ENCODE data around the gene RIMOC1.
"Not testable (repeated sequence)": the region's sequence is repeated elsewhere in the genome, so short reads cannot be mapped to it uniquely, and the experiment has no call there.

Gene RIMOC1

DNA sequence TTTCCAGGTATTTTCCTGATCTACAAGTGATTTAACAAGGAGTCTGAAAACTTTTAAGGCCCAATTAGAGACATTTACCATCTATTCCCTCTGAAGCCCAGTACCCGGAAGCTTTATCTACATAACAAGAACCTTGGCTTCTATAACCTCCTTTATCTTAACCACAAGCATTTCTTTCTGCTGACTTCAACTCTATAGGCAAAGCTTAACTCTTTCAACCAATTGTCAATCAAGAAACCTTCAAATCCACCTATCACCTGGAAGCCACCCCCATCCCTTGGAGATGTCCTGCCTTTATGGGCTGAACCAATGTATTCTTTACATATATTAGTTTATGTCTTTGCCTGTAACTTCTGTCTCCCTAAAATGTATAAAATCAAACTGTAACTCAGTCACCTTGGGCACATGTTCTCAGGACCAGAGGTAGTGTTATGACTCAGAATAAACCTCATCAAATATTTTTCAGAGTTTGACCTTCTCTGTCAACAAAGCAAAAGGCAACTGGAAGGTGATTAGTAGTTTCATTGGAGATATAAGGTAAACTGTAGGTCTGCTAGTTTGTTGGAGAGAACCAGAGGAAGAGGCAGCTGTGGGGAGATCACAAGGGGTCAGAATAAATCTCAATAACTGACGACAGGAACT, 13.0 kb upstream of the RIMOC1 start:
- DNase-seq (ENCODE audit: low spot score), result no peak

GRCh38 chr5:41892031-41892430, 12.1 kb upstream of the RIMOC1 start:
- DNase-seq (ENCODE audit: low spot score), result no peak

- DNase-seq (ENCODE audit: low spot score), result no peak
These were observed 10.9 kb upstream of the RIMOC1 start for GRCh38 chr5:41893074-41893851.

- DNase-seq (ENCODE audit: low spot score), result no peak
These were observed 7.9 kb upstream of the RIMOC1 start for GRCh38 chr5:41896230-41896629.

- peak; percentile 1 for DNase-seq (ENCODE audit: low spot score)
These were observed 707 bp upstream of the RIMOC1 start for GRCh38 chr5:41903382-41903891.

DNA sequence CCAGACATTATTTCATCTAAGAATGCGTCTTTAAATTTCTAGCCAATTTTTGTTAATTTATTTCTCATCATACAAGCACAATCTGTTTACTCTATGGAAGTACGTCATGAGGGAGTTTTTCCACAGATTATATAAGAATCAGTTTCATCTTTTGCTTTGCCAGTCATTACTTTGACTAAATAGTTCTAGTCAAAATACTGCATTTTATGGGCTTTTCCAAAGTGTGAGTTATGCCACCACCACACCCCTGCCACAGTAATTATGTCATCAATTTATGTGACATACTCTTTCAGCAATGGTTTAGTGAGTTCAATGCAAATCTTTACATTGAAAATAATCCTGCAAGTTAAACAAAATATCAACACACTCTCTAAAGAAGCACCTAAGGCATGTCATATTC, 2.0 kb downstream of the RIMOC1 start:
- DNase-seq (ENCODE audit: low spot score), result no peak

DNA sequence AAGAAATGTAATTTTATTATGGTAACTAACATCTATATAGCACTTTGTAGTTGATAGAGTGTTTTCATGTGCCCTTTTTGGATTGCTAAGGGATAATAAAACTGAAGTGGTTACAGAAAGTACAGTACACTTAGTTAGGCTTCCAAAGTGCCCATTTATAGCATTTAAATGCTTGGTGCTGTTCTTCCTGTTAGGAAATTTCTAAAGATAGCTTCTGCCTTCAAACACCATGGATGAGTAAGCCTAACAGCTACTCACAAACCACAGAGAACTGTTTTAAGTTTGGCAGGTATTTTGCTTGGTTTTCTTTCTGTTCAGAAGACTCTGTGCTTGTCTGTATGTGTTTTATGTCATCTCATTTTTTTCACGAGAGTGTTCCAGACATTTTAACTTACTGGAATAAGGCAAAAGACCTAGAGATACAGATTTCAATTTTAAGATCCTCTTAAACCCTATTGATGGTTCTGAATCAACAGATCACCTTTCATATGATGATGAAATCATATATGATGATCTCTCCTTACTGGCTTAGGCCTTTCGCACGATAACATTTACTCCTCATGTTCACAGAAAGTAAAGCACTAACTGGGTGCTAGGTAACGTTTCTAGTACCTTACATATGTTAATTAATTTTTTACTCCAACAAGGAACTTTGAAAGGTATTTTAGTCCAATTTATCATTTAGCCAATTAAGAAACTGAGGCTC, 4.4 kb downstream of the RIMOC1 start:
- no peak for DNase-seq (ENCODE audit: low spot score)

DNA sequence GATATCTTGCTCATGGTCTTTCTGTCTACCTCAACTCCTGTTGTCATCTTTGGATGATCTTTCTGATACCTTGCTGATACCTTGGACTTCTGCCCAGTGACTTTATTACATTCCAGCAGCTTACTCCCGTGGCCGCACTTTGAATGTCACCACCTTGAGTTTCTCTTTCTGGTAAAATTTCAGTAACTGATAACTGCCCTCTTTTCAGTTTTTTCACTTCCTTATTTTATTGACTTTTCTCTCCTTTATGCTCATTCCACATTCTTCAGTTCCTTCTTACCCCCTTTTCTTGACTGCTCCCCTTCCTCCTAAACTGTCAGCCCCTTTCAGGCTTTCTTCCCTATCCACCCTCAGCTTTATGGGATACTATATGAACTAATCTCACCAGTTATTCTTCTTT, 14.0 kb downstream of the RIMOC1 start:
- no peak for DNase-seq (ENCODE audit: low spot score)

DNA sequence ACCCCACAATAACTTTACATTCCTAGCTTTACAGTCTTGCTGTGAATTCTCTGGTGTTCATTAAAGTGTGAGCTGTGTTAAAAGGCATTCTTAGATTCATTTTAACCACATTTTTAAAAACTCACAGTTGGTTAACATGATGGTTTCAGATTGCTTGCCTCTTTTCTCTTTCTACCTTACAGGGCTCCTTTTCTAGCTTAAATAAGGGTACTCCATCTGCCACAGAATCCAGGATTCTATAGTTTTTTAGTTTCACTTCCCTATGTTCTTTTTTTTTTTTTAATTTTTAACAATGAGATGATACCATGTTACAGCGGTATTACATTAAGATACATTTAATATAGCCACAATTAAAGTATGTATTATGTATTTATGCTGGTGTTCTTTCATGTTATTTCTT, 17.0 kb downstream of the RIMOC1 start:
- DNase-seq (ENCODE audit: low spot score), result no peak

DNA sequence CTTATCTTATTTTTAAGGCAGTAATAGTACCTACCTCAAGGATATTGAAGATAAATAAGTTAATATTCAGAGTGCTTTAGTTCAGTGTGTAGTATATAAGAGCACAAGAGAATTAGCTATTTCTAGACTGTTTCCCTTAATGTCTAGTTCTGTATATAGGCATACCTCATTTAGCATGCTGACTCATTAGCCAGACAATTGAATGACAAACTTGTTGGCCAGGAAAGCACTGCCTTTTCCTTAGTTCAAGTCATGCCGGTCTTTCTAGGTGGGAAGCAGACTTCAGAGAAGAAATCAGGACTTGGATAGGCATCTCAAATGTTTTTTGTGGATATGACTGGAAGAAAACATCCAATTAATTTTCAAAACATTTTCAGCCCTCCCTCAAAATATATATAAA, 17.7 kb downstream of the RIMOC1 start:
- no peak for DNase-seq (ENCODE audit: low spot score)

DNA sequence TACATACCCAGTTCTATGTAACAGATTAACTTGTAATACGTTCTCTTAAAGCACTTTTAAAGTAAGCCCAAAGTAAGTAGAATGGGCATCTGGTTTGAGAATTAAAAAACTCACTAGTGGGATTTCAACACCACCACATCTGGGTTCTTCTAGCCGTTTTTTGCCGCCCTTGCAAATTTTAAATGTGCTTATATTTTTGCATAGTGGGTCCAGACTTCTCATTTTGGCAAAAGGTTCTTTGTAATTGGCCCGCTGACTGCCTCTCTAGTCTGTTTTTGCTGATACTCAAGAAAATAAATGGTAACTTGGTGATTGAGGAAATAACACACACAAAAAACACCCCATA, 20.4 kb downstream of the RIMOC1 start:
- no peak for DNase-seq (ENCODE audit: low spot score)

- DNase-seq (ENCODE audit: low spot score), result peak; percentile 69
These were observed 20.9 kb downstream of the RIMOC1 start, which contains the start of gene FBXO4 for GRCh38 chr5:41924872-41925554. FBXO4 (plus strand) TSS chr5:41925281; CDS start chr5:41925310, 29 bp downstream.

DNA sequence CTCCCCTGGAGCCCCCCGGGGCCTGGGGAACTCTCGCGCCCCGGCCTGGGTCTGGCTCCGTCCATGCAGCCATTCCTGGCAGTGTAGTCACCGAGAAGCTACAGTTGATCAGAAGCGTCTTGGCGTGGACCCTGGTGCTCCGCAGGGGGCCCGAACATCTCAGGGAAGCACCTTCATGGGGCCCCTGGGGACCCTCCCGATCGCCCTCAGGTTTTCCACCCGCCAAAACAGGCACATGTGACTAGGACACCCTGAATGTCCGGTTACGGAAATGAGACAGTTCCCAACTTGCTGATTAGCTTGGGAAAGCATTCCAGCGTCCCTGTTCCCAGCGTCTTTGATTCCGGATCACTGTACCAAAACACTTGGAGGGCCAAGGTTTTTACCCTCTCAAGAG, 21.4 kb downstream of the RIMOC1 start:
- DNase-seq (ENCODE audit: low spot score), result peak; percentile 26

DNA sequence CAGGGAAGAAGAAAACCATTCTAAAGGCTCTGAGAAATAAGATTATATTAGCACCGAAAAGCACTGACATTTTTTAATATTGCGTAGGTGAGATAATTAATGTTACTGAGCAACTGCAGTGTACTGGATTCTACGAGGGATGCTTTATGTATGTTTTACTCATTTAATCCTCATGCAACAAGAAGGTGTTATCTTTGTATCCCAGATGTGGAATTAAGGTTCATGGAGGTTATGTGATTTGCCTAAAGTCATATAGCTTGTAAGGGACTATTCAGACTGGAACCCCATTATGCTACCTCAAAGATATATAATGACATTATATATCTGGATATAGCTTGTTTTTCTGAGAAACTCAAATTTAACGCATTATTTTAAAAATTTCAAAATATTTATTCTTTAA, 23.5 kb downstream of the RIMOC1 start:
- no peak for DNase-seq (ENCODE audit: low spot score)

DNA sequence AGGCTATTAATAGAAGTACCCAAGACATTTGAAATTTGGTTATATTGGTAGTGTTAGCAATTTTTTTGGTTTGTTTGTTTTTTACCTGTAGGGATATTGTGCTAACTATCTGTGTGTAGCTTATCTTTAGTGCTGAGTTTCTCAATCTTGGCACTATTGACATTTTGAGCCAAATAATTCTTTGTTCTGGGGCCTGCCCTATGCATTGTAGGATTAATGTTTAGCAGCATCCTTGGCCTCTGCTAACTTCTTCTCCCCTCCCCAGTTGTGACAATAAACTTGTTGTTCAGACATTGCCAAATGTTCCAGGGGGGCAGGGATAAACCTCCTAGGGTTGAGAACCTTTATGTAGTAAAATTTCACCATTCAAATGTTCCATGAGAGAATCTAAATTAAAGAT, 24.9 kb downstream of the RIMOC1 start:
- DNase-seq (ENCODE audit: low spot score), result no peak

DNA sequence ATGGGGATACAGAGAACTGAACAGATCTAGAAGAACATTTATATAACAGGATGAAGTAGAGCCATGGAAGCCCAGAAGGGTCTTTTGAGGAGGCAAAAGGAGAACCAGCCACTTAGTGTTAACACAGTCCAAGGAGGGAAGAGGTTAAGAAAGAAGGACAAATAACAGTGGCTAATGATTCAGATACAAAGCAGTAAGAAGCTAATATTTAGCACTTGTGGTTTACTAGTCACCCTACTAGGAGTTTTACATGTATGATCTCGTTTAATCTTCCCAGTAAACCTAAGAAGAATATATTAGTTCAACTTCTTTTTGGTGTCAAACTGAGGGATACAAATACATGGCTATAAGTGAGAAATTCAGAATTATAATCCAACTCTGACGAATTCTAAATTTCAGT, 28.6 kb downstream of the RIMOC1 start:
- DNase-seq (ENCODE audit: low spot score), result no peak

- no peak for DNase-seq (ENCODE audit: low spot score)
These were observed 31.4 kb downstream of the RIMOC1 start for GRCh38 chr5:41935544-41935943.

GRCh38 chr5:41940641-41941040, 36.5 kb downstream of the RIMOC1 start:
- no peak for DNase-seq (ENCODE audit: low spot score)

DNA sequence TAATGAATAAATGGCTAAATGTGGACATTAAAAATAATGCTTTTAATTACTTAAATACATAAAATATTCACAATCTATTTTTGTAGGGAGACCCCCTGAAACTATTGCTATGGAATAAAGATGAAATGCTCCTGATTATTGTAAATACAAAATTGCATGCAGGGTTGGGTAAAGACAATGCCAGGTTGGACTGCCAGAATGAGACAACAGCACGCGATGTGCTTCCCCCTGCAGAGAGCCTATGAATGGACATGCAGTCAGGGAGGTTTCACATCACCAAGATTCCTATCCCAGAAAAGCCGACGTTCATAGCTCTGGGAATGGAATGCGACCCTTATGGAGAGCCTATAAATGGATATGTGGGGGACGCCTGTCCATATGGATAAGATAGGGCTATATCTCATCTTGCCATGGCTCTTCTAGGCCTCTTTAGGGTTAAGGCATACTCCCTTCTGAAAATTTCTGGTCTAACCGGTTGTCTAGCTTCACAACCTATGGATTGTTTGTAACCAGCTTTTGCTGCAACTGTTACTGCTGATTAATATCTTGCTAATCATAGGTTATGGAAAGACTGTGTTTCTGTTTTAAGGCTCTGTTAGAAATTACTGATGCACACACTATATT, 41.3 kb downstream of the RIMOC1 start:
- DNase-seq (ENCODE audit: low spot score), result not testable (repeated sequence)

- no peak for DNase-seq (ENCODE audit: low spot score)
These were observed 47.1 kb downstream of the RIMOC1 start for GRCh38 chr5:41951224-41951623.

Data from SW480 (cell line).